ENCODE data around the gene TECPR1. TPM values are rescaled to one million over a fixed set of nuclear protein-coding genes. Genes with fewer than 3 reads are reported as not detected.

Gene TECPR1
- total RNA-seq, 1 experiment from 2014 or later: 21.5 TPM

GRCh38 chr7:98284335-98285036, 32.5 kb upstream of the TECPR1 start (continued):
- no peak for TF ChIP-seq HMGA2 (CRISPR knock-in tag; IDR thresholded peaks at IDR 0.05)

- no peak for DNase-seq (ENCODE audit: low spot score)
- TF ChIP-seq RORB (CRISPR knock-in tag; IDR thresholded peaks at IDR 0.05): no peak
- no peak for TF ChIP-seq ZNF219 (CRISPR knock-in tag; IDR thresholded peaks at IDR 0.05; ENCODE audit: borderline replicate concordance)
- TF ChIP-seq PRRX2 (CRISPR knock-in tag; IDR thresholded peaks at IDR 0.05): no peak
- no peak for TF ChIP-seq ELF4 (CRISPR knock-in tag; IDR thresholded peaks at IDR 0.05; ENCODE audit: low read depth)
- TF ChIP-seq STAT6 (CRISPR knock-in tag; conservative IDR thresholded peaks at IDR 0.05; ENCODE audit: low read depth): no peak
- TF ChIP-seq E2F4 (CRISPR knock-in tag; IDR thresholded peaks at IDR 0.05; ENCODE audit: borderline replicate concordance, low read depth): no peak
- TF ChIP-seq TP53 (CRISPR knock-in tag; IDR thresholded peaks at IDR 0.05): no peak
- TF ChIP-seq ATF3 (CRISPR knock-in tag; conservative IDR thresholded peaks at IDR 0.05): no peak
- H3K27me3 Mint-ChIP-seq (ENCODE audit: low read depth): no peaks in the 10 kb centered on the region; the same call in 1 of the 2 replicates
- ChIA-PET CTCF (no interaction called here), POLR2A (no interaction called here)
- ATAC-seq: no peak
- H3K4me3 Mint-ChIP-seq: peak overlapping the region; percentile 10; the same call in 1 of the 2 replicates
- H3K4me1 Mint-ChIP-seq: peaks cover 38% of the 10 kb centered on the region
- H3K36me3 Mint-ChIP-seq: peaks cover 5% of the 10 kb centered on the region; the same call in 1 of the 2 replicates
- H3K27ac Mint-ChIP-seq: no peak overlapping the region
- no peaks in the 10 kb centered on the region for H3K9me3 Mint-ChIP-seq
Observed at GRCh38 chr7:98283887-98284222, 31.8 kb upstream of the TECPR1 start.

GRCh38 chr7:98283127-98283886, 31.3 kb upstream of the TECPR1 start:
- Mint-ChIP-seq H3K27ac (0 out of 2 replicates have a peak overlapping the region, but pooled peaks have one; percentile 82), H3K4me1 (peaks cover 40% of the 10 kb centered on the region), H3K27me3 (ENCODE audit: low read depth) (no peaks in the 10 kb centered on the region; the same call in 1 of the 2 replicates), H3K36me3 (peaks cover 5% of the 10 kb centered on the region; the same call in 1 of the 2 replicates), H3K4me3 (peak overlapping the region; percentile 90), H3K9me3 (no peaks in the 10 kb centered on the region)
- DNase-seq (ENCODE audit: low spot score) (no peak), ATAC-seq (no peak)
- POLR2A ChIA-PET: no interaction called here
- TF ChIP-seq ZNF425 (CRISPR knock-in tag; conservative IDR thresholded peaks at IDR 0.05) (no peak), E2F1 (CRISPR knock-in tag; IDR thresholded peaks at IDR 0.05) (no peak), GTF2I (CRISPR knock-in tag; conservative IDR thresholded peaks at IDR 0.05) (no peak), E2F5 (CRISPR knock-in tag; IDR thresholded peaks at IDR 0.05) (no peak), MYBL2 (CRISPR knock-in tag; IDR thresholded peaks at IDR 0.05) (no peak), IRF1 (CRISPR knock-in tag; IDR thresholded peaks at IDR 0.05) (no peak), TEAD1 (CRISPR knock-in tag; IDR thresholded peaks at IDR 0.05) (no peak)
- CTCF ChIA-PET: no interaction called here
